ENCODE results near the gene SHISA9. TPM values are rescaled to one million over a fixed set of nuclear protein-coding genes. Genes with fewer than 3 reads are reported as not detected.

Gene SHISA9
- polyA plus RNA-seq, 2 of the 4 experiments (the other 2 are of a cell fraction), result 0.16 TPM; not detected in 1

GRCh38 chr16:12906271-12906670 lies 4.9 kb downstream of the SHISA9 start (continued):
- TF ChIP-seq RAD21 (conservative IDR thresholded peaks at IDR 0.05 in 1 of 2, IDR thresholded peaks at IDR 0.05 in 1 of 2) (no peak), CBX2 (IDR thresholded peaks at IDR 0.05; ENCODE audit: borderline replicate concordance, low read depth) (no peak), MYC (IDR thresholded peaks at IDR 0.05; ENCODE audit: borderline replicate concordance, low read length) (no peak), EP300 (IDR thresholded peaks at IDR 0.05) (no peak)

GRCh38 chr16:12906765-12907516 lies 5.5 kb downstream of the SHISA9 start:
- FAIRE-seq, result no peak
- ATAC-seq, result no peak
- POLR2A ChIA-PET, result no interaction called here
- TF ChIP-seq HOXA7 (CRISPR knock-in tag; IDR thresholded peaks at IDR 0.05) (no peak), FOSL2 (IDR thresholded peaks at IDR 0.05) (no peak), FOSL2 (CRISPR knock-in tag; IDR thresholded peaks at IDR 0.05) (no peak), HEYL (CRISPR knock-in tag; IDR thresholded peaks at IDR 0.05) (no peak), USF2 (IDR thresholded peaks at IDR 0.05) (no peak), HOXB5 (CRISPR knock-in tag; IDR thresholded peaks at IDR 0.05) (no peak), CHD4 (IDR thresholded peaks at IDR 0.05; ENCODE audit: borderline replicate concordance) (no peak), KDM5A (IDR thresholded peaks at IDR 0.05) (no peak), NFE2L2 (conservative IDR thresholded peaks at IDR 0.05; ENCODE audit: low read length) (no peak), KDM1A (IDR thresholded peaks at IDR 0.05; ENCODE audit: low read depth) (no peak), HOXB13 (CRISPR knock-in tag; IDR thresholded peaks at IDR 0.05; ENCODE audit: low read depth) (no peak)
- CTCF ChIA-PET, result interaction anchor here (0.6 to 1.5 kb wide), 5 partner anchors 8 to 334 kb away, joined by 3 to 5 read pairs (median 3); no protein-coding TSS in a partner anchor
- Histone ChIP-seq H3K4me3 (no peak overlapping the region), H3K4me1 (no peaks in the 10 kb centered on the region), H3K4me2 (no peak overlapping the region), H3K27ac (no peak overlapping the region), H3K9me3 (no peaks in the 10 kb centered on the region)
- DNase-seq (ENCODE audit: low read depth in 1 of 2, low spot score in 1 of 2), result no peak
- WGBS (ENCODE audit: missing lambda C conversion rate), result 58% methylated on average over 4 of the region's 5 CpGs

- Histone ChIP-seq H3K9me3 (no peaks in the 10 kb centered on the region), H3K4me1 (no peaks in the 10 kb centered on the region), H3K27ac (no peak overlapping the region), H3K4me3 (no peak overlapping the region), H3K4me2 (no peak overlapping the region)
- TF ChIP-seq E2F6 (IDR thresholded peaks at IDR 0.05; ENCODE audit: borderline replicate concordance, low read depth) (no peak), RAD21 (conservative IDR thresholded peaks at IDR 0.05 in 1 of 2, IDR thresholded peaks at IDR 0.05 in 1 of 2) (peak; percentile 41 to 46; a peak in 3 of 5 replicates), KDM5A (IDR thresholded peaks at IDR 0.05) (no peak), RFX5 (IDR thresholded peaks at IDR 0.05) (no peak), BHLHE40 (IDR thresholded peaks at IDR 0.05; ENCODE audit: low read depth, low read length) (no peak), CBX8 (IDR thresholded peaks at IDR 0.05) (no peak), CHD2 (IDR thresholded peaks at IDR 0.05; ENCODE audit: low read length, partially characterized antibody) (no peak), POLR2A (IDR thresholded peaks at IDR 0.05; ENCODE audit: low read length) (no peak), MAZ (IDR thresholded peaks at IDR 0.05; ENCODE audit: borderline replicate concordance, low read depth, low read length) (no peak), MAX (IDR thresholded peaks at IDR 0.05) (no peak), TP53 (CRISPR knock-in tag; IDR thresholded peaks at IDR 0.05) (no peak), SMC3 (IDR thresholded peaks at IDR 0.05) (0 out of 3 replicates have a peak, but pooled peaks have one; percentile 8), ZNF302 (CRISPR knock-in tag; IDR thresholded peaks at IDR 0.05) (no peak), REST (IDR thresholded peaks at IDR 0.05) (no peak), CTCF (IDR thresholded peaks at IDR 0.05) (peak; percentile 24; the same call in 1 of the 3 replicates), JUNB (IDR thresholded peaks at IDR 0.05) (no peak)
- CTCF ChIA-PET, result interaction anchor here (0.6 to 1.5 kb wide), 5 partner anchors 9 to 335 kb away, joined by 3 to 5 read pairs (median 3); no protein-coding TSS in a partner anchor
- DNase-seq (ENCODE audit: low read depth in 1 of 2, low spot score in 1 of 2) (peak in 1 of 2 experiments; percentile 40), FAIRE-seq (no peak), ATAC-seq (peak; percentile 47 to 72; a peak in 3 of 6 replicates)
- WGBS (ENCODE audit: missing lambda C conversion rate), result 42% methylated on average over 5 of the region's 5 CpGs
- POLR2A ChIA-PET, result no interaction called here
These were observed 6.4 kb downstream of the SHISA9 start for GRCh38 chr16:12907670-12908233.

Measured in A549 (cell line).